DMS114 treated with DMSO at 0.1 percent for 48 hours (cell line): Measurements from ENCODE around the gene OTUD3.
"Not testable (repeated sequence)": the region's sequence is repeated elsewhere in the genome, so short reads cannot be mapped to it uniquely, and the experiment has no call there.

ENCODE experiments used
- DNase-seq: peaks from one replicate; lab custom pipeline; 2025; ENCODE audit not compliant: unreplicated experiment; lab: John Stamatoyannopoulos, UW

OTUD3 gene

GRCh38 chr1:19909971-19910370 is 27.8 kb downstream of the OTUD3 start:
- DNase-seq, result no peak

GRCh38 chr1:19910650-19911049 is 28.5 kb downstream of the OTUD3 start:
- no peak for DNase-seq

- peak; percentile 71 for DNase-seq
Measured at GRCh38 chr1:19918057-19918456, 35.9 kb downstream of the OTUD3 start.

- no peak for DNase-seq
Measured at GRCh38 chr1:19920132-19920710, 38.0 kb downstream of the OTUD3 start.

GRCh38 chr1:19921310-19921709 is 39.1 kb downstream of the OTUD3 start:
- DNase-seq, result no peak

GRCh38 chr1:19922015-19922688 is 40.0 kb downstream of the OTUD3 start:
- DNase-seq, result no peak

GRCh38 chr1:19923137-19923952 is 41.1 kb downstream of the OTUD3 start, which contains the start of gene PLA2G2E:
Gene PLA2G2E, minus strand, starts transcription at chr1:19923617. Its CDS starts 58 bp downstream, at chr1:19923559.
- no peak for DNase-seq

- no peak for DNase-seq
Measured at GRCh38 chr1:19923953-19924346, 41.8 kb downstream of the OTUD3 start.

GRCh38 chr1:19925342-19926070 is 43.3 kb downstream of the OTUD3 start:
- DNase-seq, result no peak

GRCh38 chr1:19926296-19927129 is 44.3 kb downstream of the OTUD3 start:
- no peak for DNase-seq

- DNase-seq, result not testable (repeated sequence)
Measured at GRCh38 chr1:19927130-19927421, 44.9 kb downstream of the OTUD3 start.

GRCh38 chr1:19932866-19933265 is 50.7 kb downstream of the OTUD3 start:
- DNase-seq, result no peak

- DNase-seq, result no peak
Measured at GRCh38 chr1:19934336-19934735, 52.1 kb downstream of the OTUD3 start.

- DNase-seq, result no peak
Measured at GRCh38 chr1:19936061-19936750, 54.0 kb downstream of the OTUD3 start.

- no peak for DNase-seq
Measured at GRCh38 chr1:19938472-19938871, 56.3 kb downstream of the OTUD3 start.

- DNase-seq, result no peak
Measured at GRCh38 chr1:19940486-19941205, 58.5 kb downstream of the OTUD3 start.

- DNase-seq, result no peak
Measured at GRCh38 chr1:19941206-19941568, 59.0 kb downstream of the OTUD3 start.

- no peak for DNase-seq
Measured at GRCh38 chr1:19942088-19942487, 59.9 kb downstream of the OTUD3 start.

- DNase-seq, result no peak
Measured at GRCh38 chr1:19942657-19943056, 60.5 kb downstream of the OTUD3 start.

GRCh38 chr1:19945914-19946313 is 63.7 kb downstream of the OTUD3 start:
- no peak for DNase-seq
